NT2/D1 (cell line): ENCODE data around the gene APMAP.
A peak's percentile ranks its signal among the peaks of the same experiment; 100 is the strongest.

ENCODE experiments used
- DNase-seq: peaks from one replicate; pipeline ENCODE4 v3.0.0-alpha.2; 2011; ENCODE audit warnings: low read depth, low spot score
- H3K27me3 ChIP-seq: 2 replicates; pipeline ENCODE4 v1.6.0; 2011; ENCODE audit warnings: mild to moderate bottlenecking; ENCODE audit not compliant: insufficient read length, insufficient read depth
- H3K36me3 ChIP-seq: 2 replicates; pipeline ENCODE4 v1.6.1; 2011; ENCODE audit warnings: mild to moderate bottlenecking, low read length, mixed read lengths; ENCODE audit not compliant: insufficient read depth, insufficient read length
- H3K4me1 ChIP-seq: 2 replicates; pipeline ENCODE4 v1.5.1; 2011; ENCODE audit not compliant: insufficient read depth, insufficient read length
- H3K4me3 ChIP-seq: 2 replicates; pipeline ENCODE4 v1.5.1; 2011; ENCODE audit warnings: low read depth; ENCODE audit not compliant: insufficient read length
- H3K9ac ChIP-seq: 2 replicates; pipeline ENCODE4 v1.6.0; 2011; ENCODE audit warnings: low read depth; ENCODE audit not compliant: insufficient read length
- H3K9me3 ChIP-seq: 2 replicates; pipeline ENCODE4 v1.5.1; 2011; ENCODE audit warnings: mild to moderate bottlenecking, low read length; ENCODE audit not compliant: insufficient read depth
- SUZ12 ChIP-seq: IDR thresholded peaks from 2 replicates; pipeline ENCODE4 v1.6.1; 2011; ENCODE audit not compliant: insufficient read length, insufficient read depth; ENCODE audit errors: extremely low read depth
- YY1 ChIP-seq: IDR thresholded peaks from 2 replicates; pipeline ENCODE4 v1.6.1; 2011; ENCODE audit not compliant: insufficient read length, insufficient read depth
- ZNF274 ChIP-seq: IDR thresholded peaks from 2 replicates; pipeline ENCODE4 v1.6.1; 2011; ENCODE audit warnings: mild to moderate bottlenecking, low read depth, low read length

The APMAP gene

GRCh38 chr20:25036331-25036936 lies 43.9 kb upstream of the APMAP start:
- H3K4me3 ChIP-seq, result no peak overlapping the region
- H3K4me1 ChIP-seq, result peaks cover 5% of the 10 kb centered on the region
- no peak for DNase-seq
- TF ChIP-seq SUZ12, result no peak
- no peak for TF ChIP-seq ZNF274
- no peak for TF ChIP-seq YY1
- H3K9ac ChIP-seq, result no peak overlapping the region
- H3K36me3 ChIP-seq, result no peaks in the 10 kb centered on the region
- H3K27me3 ChIP-seq, result peaks cover 7% of the 10 kb centered on the region
- H3K9me3 ChIP-seq, result no peaks in the 10 kb centered on the region; the same call in 1 of the 2 replicates

GRCh38 chr20:25035921-25036320 lies 43.4 kb upstream of the APMAP start:
- DNase-seq, result no peak
- Histone ChIP-seq H3K4me3 (no peak overlapping the region), H3K36me3 (no peaks in the 10 kb centered on the region), H3K9ac (no peak overlapping the region), H3K27me3 (peaks cover 7% of the 10 kb centered on the region), H3K9me3 (no peaks in the 10 kb centered on the region; the same call in 1 of the 2 replicates), H3K4me1 (peaks cover 5% of the 10 kb centered on the region)
- no peak for TF ChIP-seq YY1
- no peak for TF ChIP-seq SUZ12
- no peak for TF ChIP-seq ZNF274

- H3K4me1 ChIP-seq, result peaks cover 5% of the 10 kb centered on the region
- no peak overlapping the region for H3K4me3 ChIP-seq
- H3K9ac ChIP-seq, result no peak overlapping the region
- H3K9me3 ChIP-seq, result no peaks in the 10 kb centered on the region; the same call in 1 of the 2 replicates
- DNase-seq, result no peak
- no peak for TF ChIP-seq YY1
- no peak for TF ChIP-seq SUZ12
- no peak for TF ChIP-seq ZNF274
- H3K27me3 ChIP-seq, result peaks cover 7% of the 10 kb centered on the region
- H3K36me3 ChIP-seq, result no peaks in the 10 kb centered on the region
Observed at GRCh38 chr20:25033924-25034300, 41.4 kb upstream of the APMAP start.

- H3K9me3 ChIP-seq, result no peaks in the 10 kb centered on the region; the same call in 1 of the 2 replicates
- no peak for TF ChIP-seq ZNF274
- no peak for TF ChIP-seq YY1
- TF ChIP-seq SUZ12, result no peak
- no peak overlapping the region for H3K9ac ChIP-seq
- H3K27me3 ChIP-seq, result peaks cover 7% of the 10 kb centered on the region
- no peak for DNase-seq
- H3K4me3 ChIP-seq, result no peak overlapping the region
- H3K4me1 ChIP-seq, result peaks cover 5% of the 10 kb centered on the region
- no peaks in the 10 kb centered on the region for H3K36me3 ChIP-seq
Observed at GRCh38 chr20:25033265-25033923, 40.8 kb upstream of the APMAP start.

GRCh38 chr20:25032478-25033264 lies 40.1 kb upstream of the APMAP start:
- Histone ChIP-seq H3K36me3 (no peaks in the 10 kb centered on the region), H3K4me1 (peaks cover 5% of the 10 kb centered on the region), H3K4me3 (no peak overlapping the region), H3K27me3 (peaks cover 7% of the 10 kb centered on the region), H3K9me3 (no peaks in the 10 kb centered on the region; the same call in 1 of the 2 replicates), H3K9ac (no peak overlapping the region)
- peak; percentile 23 for DNase-seq
- TF ChIP-seq ZNF274, result no peak
- no peak for TF ChIP-seq YY1
- TF ChIP-seq SUZ12, result no peak

GRCh38 chr20:25032065-25032477 lies 39.5 kb upstream of the APMAP start:
- Histone ChIP-seq H3K9me3 (no peaks in the 10 kb centered on the region; the same call in 1 of the 2 replicates), H3K9ac (no peak overlapping the region), H3K27me3 (peaks cover 7% of the 10 kb centered on the region), H3K36me3 (no peaks in the 10 kb centered on the region), H3K4me3 (no peak overlapping the region), H3K4me1 (peaks cover 5% of the 10 kb centered on the region)
- DNase-seq, result no peak
- TF ChIP-seq YY1, result no peak
- no peak for TF ChIP-seq ZNF274
- TF ChIP-seq SUZ12, result no peak

GRCh38 chr20:25031241-25031640 lies 38.7 kb upstream of the APMAP start:
- Histone ChIP-seq H3K4me3 (no peak overlapping the region), H3K9me3 (no peaks in the 10 kb centered on the region; the same call in 1 of the 2 replicates), H3K36me3 (no peaks in the 10 kb centered on the region), H3K27me3 (peaks cover 7% of the 10 kb centered on the region), H3K4me1 (peaks cover 5% of the 10 kb centered on the region), H3K9ac (no peak overlapping the region)
- TF ChIP-seq ZNF274, result no peak
- no peak for TF ChIP-seq YY1
- no peak for TF ChIP-seq SUZ12
- DNase-seq, result no peak
